ENCODE measurements around the gene ERVW-1.

ERVW-1 gene

DNA sequence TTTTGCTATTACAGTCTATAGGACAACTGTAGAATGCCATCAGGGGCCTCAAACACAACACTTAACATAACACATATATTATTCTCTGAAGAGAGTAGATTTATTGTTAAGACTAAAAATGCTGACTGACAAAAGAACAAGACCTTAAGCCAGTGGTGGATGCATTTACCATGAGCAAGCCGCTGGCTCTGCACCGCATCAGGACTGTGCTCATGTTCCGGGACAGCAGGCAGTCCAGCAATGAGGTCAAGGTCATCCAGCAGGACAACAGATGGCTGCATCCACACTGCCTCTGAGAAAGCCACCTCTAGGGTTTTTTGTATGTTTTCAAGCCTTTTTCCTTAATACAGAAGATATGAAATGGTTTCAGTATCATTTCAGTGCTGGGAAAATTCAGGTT is 26.8 kb upstream of the ERVW-1 start:
- FAIRE-seq (no peak), DNase-seq (ENCODE audit: insufficient read length, low spot score) (no peak)
- TF ChIP-seq, protein P1, sequence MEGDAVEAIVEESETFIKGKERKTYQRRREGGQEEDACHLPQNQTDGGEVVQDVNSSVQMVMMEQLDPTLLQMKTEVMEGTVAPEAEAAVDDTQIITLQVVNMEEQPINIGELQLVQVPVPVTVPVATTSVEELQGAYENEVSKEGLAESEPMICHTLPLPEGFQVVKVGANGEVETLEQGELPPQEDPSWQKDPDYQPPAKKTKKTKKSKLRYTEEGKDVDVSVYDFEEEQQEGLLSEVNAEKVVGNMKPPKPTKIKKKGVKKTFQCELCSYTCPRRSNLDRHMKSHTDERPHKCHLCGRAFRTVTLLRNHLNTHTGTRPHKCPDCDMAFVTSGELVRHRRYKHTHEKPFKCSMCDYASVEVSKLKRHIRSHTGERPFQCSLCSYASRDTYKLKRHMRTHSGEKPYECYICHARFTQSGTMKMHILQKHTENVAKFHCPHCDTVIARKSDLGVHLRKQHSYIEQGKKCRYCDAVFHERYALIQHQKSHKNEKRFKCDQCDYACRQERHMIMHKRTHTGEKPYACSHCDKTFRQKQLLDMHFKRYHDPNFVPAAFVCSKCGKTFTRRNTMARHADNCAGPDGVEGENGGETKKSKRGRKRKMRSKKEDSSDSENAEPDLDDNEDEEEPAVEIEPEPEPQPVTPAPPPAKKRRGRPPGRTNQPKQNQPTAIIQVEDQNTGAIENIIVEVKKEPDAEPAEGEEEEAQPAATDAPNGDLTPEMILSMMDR (IDR thresholded peaks at IDR 0.05; ENCODE audit: insufficient read depth, missing control alignments): no peak

DNA sequence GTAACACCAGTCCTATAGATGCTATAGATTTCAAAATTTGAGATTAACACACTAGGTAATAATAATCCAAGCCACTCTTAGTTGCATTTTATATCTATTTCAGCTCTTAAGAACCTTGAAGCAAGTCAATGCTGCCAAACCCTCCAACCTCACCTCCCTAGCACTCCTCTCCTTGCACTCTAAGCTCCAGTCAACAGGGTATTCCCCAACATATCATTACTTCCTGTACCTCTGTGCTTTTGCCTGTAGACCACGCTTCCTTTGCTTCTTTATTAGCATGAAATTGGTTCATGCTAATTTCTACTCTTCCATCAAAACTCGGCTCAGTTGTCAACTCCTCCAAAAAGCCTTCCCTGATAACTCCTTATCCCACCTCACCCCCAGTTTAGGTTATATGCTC is 26.0 kb upstream of the ERVW-1 start:
- no peak for FAIRE-seq
- TF ChIP-seq, protein P1 (IDR thresholded peaks at IDR 0.05; ENCODE audit: insufficient read depth, missing control alignments): no peak
- no peak for DNase-seq (ENCODE audit: insufficient read length, low spot score)

DNA sequence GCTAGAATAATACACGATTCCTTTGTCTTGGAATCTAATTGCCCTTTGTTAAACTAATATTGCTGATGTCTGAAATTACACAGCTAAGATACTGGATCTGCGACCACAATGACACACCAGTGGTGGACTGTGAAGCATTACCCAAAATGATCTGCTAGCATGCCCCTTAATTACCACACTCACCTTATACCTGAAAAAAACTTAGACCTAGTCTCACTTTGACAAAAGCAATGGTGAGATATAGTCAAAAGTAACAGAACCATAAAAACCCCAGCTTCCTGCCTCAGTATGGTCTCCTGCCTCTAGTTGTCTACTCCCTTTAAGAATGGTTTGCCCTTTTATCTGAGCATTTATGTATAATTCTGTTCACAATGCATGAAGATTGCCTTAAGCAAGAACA is 20.8 kb upstream of the ERVW-1 start:
- no peak for DNase-seq (ENCODE audit: insufficient read length, low spot score)
- FAIRE-seq: no peak
- TF ChIP-seq, protein P1 (IDR thresholded peaks at IDR 0.05; ENCODE audit: insufficient read depth, missing control alignments): no peak

DNA sequence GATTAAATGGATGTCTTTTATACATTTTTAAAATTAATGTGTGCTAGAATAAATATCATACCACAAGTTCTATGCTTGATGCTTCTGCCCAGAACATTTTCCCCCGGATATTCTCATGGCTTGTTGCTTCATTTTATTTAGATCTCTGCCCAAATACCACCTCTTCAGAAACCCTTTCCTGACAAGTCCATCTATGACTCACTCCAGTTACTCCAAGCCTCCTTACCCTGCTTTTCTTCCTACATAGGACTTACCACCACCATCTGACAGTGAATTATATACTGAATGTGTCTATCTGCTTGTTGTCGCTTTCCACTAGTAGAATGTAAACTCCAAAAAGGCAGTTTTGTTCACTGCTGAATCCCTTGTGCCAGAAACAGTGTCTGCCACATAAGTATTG is 19.1 kb upstream of the ERVW-1 start:
- DNase-seq (ENCODE audit: insufficient read length, low spot score): no peak
- no peak for FAIRE-seq
- TF ChIP-seq, protein P1 (IDR thresholded peaks at IDR 0.05; ENCODE audit: insufficient read depth, missing control alignments): no peak

DNA sequence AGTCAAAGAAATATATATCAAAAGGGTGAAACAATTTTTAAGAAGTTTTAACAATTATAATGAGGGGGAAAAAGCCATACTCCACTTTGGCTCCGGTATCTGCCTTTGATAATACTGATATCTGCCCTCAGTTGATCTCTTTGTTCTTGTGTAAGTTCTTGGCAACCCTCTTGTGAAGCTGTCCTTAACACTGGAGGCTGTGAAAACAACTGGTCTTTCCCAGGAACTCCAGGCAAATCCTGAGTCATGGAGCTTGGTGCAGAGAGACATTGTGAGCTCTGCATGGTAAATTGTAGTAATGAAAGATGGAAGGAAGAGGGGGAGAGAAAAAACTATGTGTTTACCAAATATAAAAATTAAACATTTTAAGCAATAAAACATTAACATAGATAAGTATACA is 11.9 kb upstream of the ERVW-1 start:
- FAIRE-seq (no peak), DNase-seq (ENCODE audit: insufficient read length, low spot score) (no peak)
- TF ChIP-seq, protein P1 (IDR thresholded peaks at IDR 0.05; ENCODE audit: insufficient read depth, missing control alignments): no peak

DNA sequence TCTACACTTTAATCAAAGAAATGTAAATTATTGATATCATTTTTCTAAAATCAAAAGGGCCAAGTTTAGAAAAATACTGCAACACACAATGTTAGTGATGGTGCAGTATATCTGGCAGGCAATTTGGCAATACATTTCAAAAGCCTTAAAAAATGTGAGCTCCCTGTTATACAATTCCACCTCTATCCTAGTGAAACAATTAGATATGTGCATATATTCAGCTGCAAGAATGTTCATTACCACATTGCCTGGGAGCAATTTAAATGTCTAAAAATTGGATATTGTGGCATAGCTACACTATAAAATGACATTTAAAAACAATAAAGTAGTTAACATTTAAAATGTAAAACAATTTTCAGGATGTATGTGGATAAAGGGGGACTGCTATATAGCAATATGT is 10.1 kb upstream of the ERVW-1 start:
- DNase-seq (ENCODE audit: insufficient read length, low spot score): no peak
- TF ChIP-seq, protein P1 (IDR thresholded peaks at IDR 0.05; ENCODE audit: insufficient read depth, missing control alignments): no peak
- FAIRE-seq: no peak

DNA sequence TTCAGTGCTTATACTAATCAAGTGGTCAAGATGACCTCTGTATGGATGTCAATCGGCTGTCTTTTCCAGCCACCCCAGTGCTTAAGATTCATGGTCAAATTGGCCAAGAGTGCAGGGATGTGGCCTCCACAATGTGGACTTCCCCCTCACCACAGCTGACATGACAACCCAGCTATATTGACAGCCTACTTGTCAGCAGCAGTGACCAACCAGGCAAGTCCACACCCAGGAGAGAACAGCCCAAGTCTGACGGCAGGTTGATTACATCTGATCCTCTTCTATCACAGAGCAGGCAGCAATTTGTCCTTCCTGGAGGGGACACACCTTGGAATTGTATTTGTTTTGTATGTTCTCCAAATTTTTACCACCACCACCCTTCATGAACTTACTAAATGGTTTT is 8.2 kb upstream of the ERVW-1 start:
- no peak for DNase-seq (ENCODE audit: insufficient read length, low spot score)
- FAIRE-seq: no peak

More for the DNA sequence above, 8.2 kb upstream of the ERVW-1 start:
- TF ChIP-seq, protein P1 (IDR thresholded peaks at IDR 0.05; ENCODE audit: insufficient read depth, missing control alignments): no peak

Measured in D721Med (cell line).